ENCODE measurements around the gene PPP1R3D. TPM values are rescaled to one million over a fixed set of nuclear protein-coding genes. Genes with fewer than 3 reads are reported as not detected.
"Not testable (repeated sequence)": the region's sequence is repeated elsewhere in the genome, so short reads cannot be mapped to it uniquely, and the experiment has no call there.

Gene PPP1R3D
- total RNA-seq, 3 donors from 2014 or later: 5.9 to 10.8 (median 6.8) TPM

GRCh38 chr20:59891581-59891980 lies 48.5 kb downstream of the PPP1R3D start:
- ATAC-seq: no peak
- H3K4me1 ChIP-seq (ENCODE audit: low read depth): no peaks in the 10 kb centered on the region
- H3K36me3 ChIP-seq (ENCODE audit: low read depth): no peaks in the 10 kb centered on the region
- H3K9me3 ChIP-seq: no peaks in the 10 kb centered on the region
- TF ChIP-seq CTCF (IDR thresholded peaks at IDR 0.05): no peak
- no peak overlapping the region for H3K4me3 ChIP-seq
- intact Hi-C loops (cut with DNase I, micrococcal nuclease): no loop called here
- no peak for DNase-seq

GRCh38 chr20:59890035-59890434 lies 50.1 kb downstream of the PPP1R3D start:
- DNase-seq; H3K9me3 ChIP-seq; ATAC-seq; H3K4me3 ChIP-seq; H3K36me3 ChIP-seq (ENCODE audit: low read depth); intact Hi-C loops (cut with DNase I, micrococcal nuclease); H3K4me1 ChIP-seq (ENCODE audit: low read depth): not testable (repeated sequence)

- no peaks in the 10 kb centered on the region for H3K36me3 ChIP-seq (ENCODE audit: low read depth)
- intact Hi-C loops (cut with DNase I, micrococcal nuclease): no loop called here
- DNase-seq (no peak), ATAC-seq (no peak)
- H3K4me1 ChIP-seq (ENCODE audit: low read depth): no peaks in the 10 kb centered on the region
- no peaks in the 10 kb centered on the region for H3K9me3 ChIP-seq
- TF ChIP-seq CTCF (IDR thresholded peaks at IDR 0.05): no peak
- no peak overlapping the region for H3K4me3 ChIP-seq
Observed at GRCh38 chr20:59888050-59888449, 52.1 kb downstream of the PPP1R3D start.

Other genes starting within 250 kb of the PPP1R3D start
- 1 to 10 TPM in 2 of 3 donors, under 1 TPM in 1; 0.78 to 1.6 (median 1.3) TPM for gene SYCP2, start 6.7 kb downstream of the PPP1R3D start, total RNA-seq
- gene FAM217B, start 84 bp upstream of the PPP1R3D start, total RNA-seq: 10 to 100 TPM in 1 of 3 donors, 1 to 10 TPM in 2; 8.2 to 19.0 (median 9.8) TPM
- gene CDH26, start 18.1 kb upstream of the PPP1R3D start, total RNA-seq: 1 to 10 TPM in 2 of 3 donors, under 1 TPM in 1; 0.48 to 2.2 (median 1.4) TPM